Uterus (tissue), 2 donors: ENCODE measurements around the gene VSIR.

ENCODE experiments used
- CTCF ChIP-seq, 4 experiments: fragments of 200-600 bp in 2 of 4; fragments of 450-650 bp in 2 of 4; sonication (generic) in 2 of 4; IDR thresholded peaks; one replicate each; pipeline ENCODE4 v1.5.1; 2016 to 2019; ENCODE audit warnings: antibody characterized with exemption in 4 of 4, mild to moderate bottlenecking in 2 of 4, moderate library complexity in 1 of 4
- POLR2A ChIP-seq, 2 donors: fragments of 450-650 bp; IDR thresholded peaks; one replicate each; pipeline ENCODE4 v1.6.1; 2016; ENCODE audit warnings: antibody characterized with exemption in 2 of 2, mild to moderate bottlenecking in 1 of 2, moderate library complexity in 1 of 2

DNA sequence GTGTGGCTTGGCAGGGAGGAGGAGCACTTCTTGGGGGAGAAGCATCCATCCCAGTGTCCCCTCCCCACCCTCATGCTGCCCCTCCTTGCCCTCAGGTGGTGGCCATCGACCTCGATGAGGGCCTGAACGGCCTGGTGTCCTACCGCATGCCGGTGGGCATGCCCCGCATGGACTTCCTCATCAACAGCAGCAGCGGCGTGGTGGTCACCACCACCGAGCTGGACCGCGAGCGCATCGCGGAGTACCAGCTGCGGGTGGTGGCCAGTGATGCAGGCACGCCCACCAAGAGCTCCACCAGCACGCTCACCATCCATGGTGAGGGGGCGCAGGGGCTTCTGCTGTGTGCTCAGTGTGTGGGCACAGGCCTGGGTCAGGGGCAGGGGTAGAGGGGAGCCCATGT is 68.5 kb downstream of the VSIR start:
- TF ChIP-seq CTCF (IDR thresholded peaks at IDR 0.05): no peak
- TF ChIP-seq POLR2A (IDR thresholded peaks at IDR 0.05): no peak
